Epithelial cell of proximal tubule (primary cell): ENCODE measurements around the gene ENPP7. TPM values are rescaled to one million over a fixed set of nuclear protein-coding genes. Genes with fewer than 3 reads are reported as not detected.

ENCODE experiments used
- DNase-seq: peaks from one replicate; pipeline ENCODE4 v3.0.0-alpha.2; 2011; ENCODE audit warnings: low read depth
- H3K4me3 ChIP-seq: 2 replicates; pipeline ENCODE4 v1.5.1; 2011; ENCODE audit warnings: low read depth, mild to moderate bottlenecking, low read length
- total RNA-seq: library from RNA; depleted of rRNA; stranded (reverse); fragments of >200 nt; gene quantifications from 2 replicates; pipeline ENCODE4 v1.2.3, GENCODE V29; 2015
- TF ChIP-seq, protein P1 (sequence below): conservative IDR thresholded peaks from 2 replicates; pipeline ENCODE4 v1.5.1; 2012; ENCODE audit warnings: low read depth, mild to moderate bottlenecking, low read length

Gene ENPP7
- total RNA-seq, 1 donor from 2014 or later = not detected

DNA sequence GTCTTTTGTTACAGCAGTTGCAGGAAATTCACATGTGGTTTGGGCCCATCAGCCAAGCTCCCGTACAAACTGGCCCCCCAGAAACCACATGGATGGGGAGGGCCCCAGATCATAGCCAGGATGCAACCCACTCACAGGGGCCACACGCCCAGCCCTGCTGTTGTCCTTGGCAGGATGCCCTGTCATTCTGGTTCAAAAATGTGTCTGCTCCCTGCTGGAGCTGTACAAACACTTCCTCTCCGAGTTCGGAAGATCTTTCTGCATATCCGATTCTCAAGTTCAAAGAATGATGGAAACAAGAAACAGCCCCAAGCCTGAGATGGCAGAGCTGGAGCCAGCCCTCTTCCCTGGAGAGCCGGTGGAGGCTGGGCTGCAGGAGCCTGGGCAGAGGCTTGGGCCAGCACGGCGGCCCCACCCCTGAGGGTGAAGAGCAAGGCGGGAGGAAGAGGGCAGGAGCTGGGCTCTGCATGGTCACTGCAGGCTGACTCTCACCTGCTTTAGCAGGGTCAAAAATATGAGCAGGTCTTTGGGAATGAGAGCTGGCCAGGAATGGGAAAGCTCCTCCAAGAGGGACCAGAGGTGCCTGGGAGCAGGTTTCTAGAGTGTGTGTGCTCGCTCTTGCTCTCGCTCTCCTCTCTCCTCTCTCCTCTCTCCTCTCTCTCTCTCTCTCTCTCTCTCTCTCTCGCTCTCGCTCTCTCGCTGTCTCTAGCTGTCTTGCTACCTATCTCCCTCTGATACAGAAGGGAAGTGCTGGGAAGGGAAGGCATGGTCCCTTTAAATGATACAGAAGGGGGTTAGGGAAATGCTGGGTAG lies 34.7 kb upstream of the ENPP7 start:
- TF ChIP-seq, protein P1, sequence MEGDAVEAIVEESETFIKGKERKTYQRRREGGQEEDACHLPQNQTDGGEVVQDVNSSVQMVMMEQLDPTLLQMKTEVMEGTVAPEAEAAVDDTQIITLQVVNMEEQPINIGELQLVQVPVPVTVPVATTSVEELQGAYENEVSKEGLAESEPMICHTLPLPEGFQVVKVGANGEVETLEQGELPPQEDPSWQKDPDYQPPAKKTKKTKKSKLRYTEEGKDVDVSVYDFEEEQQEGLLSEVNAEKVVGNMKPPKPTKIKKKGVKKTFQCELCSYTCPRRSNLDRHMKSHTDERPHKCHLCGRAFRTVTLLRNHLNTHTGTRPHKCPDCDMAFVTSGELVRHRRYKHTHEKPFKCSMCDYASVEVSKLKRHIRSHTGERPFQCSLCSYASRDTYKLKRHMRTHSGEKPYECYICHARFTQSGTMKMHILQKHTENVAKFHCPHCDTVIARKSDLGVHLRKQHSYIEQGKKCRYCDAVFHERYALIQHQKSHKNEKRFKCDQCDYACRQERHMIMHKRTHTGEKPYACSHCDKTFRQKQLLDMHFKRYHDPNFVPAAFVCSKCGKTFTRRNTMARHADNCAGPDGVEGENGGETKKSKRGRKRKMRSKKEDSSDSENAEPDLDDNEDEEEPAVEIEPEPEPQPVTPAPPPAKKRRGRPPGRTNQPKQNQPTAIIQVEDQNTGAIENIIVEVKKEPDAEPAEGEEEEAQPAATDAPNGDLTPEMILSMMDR = no peak
- no peak for DNase-seq
- H3K4me3 ChIP-seq = no peak overlapping the region

DNA sequence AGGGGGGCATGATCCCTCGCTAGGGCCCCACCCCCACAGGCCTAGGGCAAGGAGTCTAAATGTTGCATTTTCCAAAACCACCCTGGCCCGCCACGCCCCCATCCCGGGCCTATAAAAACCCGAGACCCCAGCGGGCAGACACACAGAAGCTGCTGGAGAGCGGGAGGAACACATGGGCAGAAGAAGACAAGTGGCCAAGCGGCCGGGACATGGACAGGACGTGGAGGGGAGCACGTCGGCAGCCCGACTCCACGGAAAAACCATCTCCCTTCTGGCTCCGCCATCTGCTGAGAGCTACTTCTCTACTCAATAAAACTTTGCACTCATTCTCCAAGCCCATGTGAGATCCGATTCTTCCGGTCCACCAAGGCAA lies 34.1 kb upstream of the ENPP7 start:
- TF ChIP-seq, protein P1 = no peak
- H3K4me3 ChIP-seq = no peak overlapping the region
- no peak for DNase-seq

DNA sequence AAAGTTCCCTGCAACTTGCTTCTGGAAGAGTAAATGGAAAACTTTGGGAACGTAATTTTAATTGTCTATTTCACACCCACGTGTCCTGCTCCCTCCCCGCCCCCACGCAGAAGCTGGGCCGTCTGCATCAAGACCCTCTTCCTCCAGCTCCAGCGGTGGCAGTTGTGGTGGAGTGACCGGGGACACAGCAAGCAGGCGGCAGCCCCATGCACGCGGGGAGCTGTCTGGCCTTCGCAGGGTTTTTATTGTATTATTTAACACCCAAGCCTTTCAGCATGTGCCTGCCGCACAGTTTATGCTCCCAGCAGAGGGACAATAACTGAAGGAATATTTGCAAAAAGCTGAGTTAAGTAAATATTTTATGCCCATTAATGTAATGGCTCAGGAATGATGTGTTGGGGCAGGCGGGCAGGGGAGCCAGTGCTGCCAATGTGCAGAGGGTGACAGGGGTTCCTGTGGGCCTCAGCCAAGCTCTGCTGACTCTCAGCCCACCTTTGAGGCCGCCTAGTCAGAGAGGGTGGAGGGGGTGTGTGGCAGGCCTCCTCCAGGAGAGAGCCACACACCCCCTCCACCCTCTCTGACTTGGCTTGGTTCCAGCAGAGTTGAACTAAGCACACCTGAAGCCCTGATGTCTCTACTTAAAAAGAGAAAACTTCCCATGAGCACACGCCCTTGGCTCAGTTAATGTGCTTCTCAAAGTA lies 32.4 kb upstream of the ENPP7 start:
- no peak overlapping the region for H3K4me3 ChIP-seq
- TF ChIP-seq, protein P1 = no peak
- no peak for DNase-seq

DNA sequence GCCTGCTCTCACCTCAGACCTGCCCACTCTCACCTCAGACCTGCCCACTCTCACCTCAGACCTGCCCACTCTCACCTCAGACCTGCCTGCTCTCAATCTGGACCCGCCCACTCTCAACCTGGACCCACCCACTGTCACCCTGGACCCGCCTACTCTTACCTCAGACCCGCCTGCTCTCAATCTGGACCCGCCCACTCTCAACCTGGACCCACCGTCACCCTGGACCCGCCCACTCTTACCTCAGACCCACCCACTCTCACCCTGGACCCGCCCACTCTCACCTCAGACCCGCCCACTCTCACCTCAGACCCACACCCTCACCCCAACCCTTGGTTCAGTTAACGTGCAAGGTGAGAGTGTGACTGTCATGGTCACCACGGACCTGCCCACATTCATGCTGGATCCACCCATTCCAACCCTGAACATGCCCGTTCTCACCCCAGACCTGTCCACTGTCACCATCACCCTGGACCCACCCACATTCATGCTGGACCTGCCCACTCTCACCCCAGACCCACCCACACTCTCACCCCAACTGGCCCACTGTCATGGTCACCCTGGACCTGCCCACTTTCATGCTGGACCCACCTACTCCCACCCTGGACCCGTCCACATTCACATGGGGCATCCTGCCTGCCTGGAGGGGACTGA lies 31.2 kb upstream of the ENPP7 start:
- DNase-seq = no peak
- H3K4me3 ChIP-seq = no peak overlapping the region
- TF ChIP-seq, protein P1 = no peak

DNA sequence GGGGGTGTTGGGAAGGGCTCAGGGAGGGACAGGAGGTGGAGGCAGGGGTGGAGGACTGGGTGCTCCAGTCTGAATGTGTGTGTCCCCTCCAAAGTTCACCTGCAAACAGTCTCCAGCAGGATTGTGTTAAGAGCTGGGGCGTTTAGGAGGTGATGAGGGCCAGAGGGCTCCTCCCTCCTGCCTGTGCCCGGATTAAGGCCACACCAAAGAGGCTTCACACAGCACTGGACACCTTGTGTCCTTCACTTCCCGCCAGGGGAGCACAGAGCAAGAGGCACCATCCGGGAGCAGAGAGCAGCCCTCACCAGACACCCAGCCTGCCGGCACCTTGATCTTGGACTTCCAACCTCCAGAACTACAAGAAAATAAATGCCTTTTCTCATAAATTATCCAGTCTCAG lies 30.2 kb upstream of the ENPP7 start:
- DNase-seq = no peak
- H3K4me3 ChIP-seq = no peak overlapping the region
- TF ChIP-seq, protein P1 = no peak

DNA sequence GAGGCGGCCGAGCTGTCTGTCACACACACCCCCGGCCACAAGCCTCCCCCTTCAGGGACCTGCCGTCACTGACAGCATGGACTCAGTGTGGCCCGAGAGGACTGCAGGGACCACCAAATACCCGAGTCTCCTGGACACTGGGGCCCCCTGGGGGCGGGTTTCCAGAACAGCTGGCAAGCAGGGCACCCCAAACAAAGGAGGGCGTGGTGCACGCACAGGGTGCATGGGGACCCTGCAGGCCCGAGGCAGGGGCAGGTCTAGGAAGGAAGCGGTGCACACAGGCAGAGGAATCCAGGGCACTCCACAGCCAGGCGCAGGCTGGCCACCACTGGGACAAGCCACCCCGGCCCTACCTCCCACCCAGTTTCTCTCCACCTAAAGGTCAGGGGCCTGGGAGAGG lies 28.7 kb upstream of the ENPP7 start:
- TF ChIP-seq, protein P1 = no peak

More for the DNA sequence above, 28.7 kb upstream of the ENPP7 start:
- no peak overlapping the region for H3K4me3 ChIP-seq
- no peak for DNase-seq
